ENCODE data around the gene FHL5.

DNA sequence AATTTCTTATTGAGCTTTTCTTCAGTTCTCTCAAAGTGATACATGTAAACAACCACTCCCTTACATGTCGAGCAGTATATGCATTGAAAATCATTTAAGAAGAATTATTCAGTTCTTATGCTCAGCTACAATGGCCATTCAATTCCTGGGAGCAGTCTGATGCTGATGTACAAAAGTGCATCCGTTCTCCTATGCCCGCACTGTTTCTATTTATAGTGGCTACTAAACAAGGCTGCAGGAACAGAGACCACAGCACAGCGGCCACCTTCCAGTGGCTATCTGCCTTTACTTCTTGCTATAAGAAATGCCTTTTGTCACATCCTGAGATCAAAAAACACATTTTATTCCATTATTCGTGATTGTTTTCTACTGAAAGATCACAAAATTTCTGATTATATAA, 82.2 kb downstream of the FHL5 start:
- TF ChIP-seq, protein P1, sequence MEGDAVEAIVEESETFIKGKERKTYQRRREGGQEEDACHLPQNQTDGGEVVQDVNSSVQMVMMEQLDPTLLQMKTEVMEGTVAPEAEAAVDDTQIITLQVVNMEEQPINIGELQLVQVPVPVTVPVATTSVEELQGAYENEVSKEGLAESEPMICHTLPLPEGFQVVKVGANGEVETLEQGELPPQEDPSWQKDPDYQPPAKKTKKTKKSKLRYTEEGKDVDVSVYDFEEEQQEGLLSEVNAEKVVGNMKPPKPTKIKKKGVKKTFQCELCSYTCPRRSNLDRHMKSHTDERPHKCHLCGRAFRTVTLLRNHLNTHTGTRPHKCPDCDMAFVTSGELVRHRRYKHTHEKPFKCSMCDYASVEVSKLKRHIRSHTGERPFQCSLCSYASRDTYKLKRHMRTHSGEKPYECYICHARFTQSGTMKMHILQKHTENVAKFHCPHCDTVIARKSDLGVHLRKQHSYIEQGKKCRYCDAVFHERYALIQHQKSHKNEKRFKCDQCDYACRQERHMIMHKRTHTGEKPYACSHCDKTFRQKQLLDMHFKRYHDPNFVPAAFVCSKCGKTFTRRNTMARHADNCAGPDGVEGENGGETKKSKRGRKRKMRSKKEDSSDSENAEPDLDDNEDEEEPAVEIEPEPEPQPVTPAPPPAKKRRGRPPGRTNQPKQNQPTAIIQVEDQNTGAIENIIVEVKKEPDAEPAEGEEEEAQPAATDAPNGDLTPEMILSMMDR (IDR thresholded peaks at IDR 0.05): no peak
- TF ChIP-seq POLR2A (IDR thresholded peaks at IDR 0.05): no peak
